HL-60 (cell line): Measurements from ENCODE around the gene STARD9.
"Not testable (repeated sequence)": the region's sequence is repeated elsewhere in the genome, so short reads cannot be mapped to it uniquely, and the experiment has no call there.

Experiments
- DNase-seq, 2 experiments: peaks; one replicate each; pipeline ENCODE4 v3.0.0-alpha.2; 2010 to 2020; ENCODE audit warnings: low read depth in 1 of 2, low spot score in 1 of 2
- H3K27ac ChIP-seq: fragments of 250-450 bp; sonication (Bioruptor Pico); replicated peaks from 2 replicates; pipeline ENCODE4 v1.5.1; 2020; ENCODE audit warnings: mild to moderate bottlenecking, moderate library complexity
- H3K27me3 ChIP-seq: fragments of 250-450 bp; sonication (Bioruptor Pico); 2 replicates; pipeline ENCODE4 v1.5.1; 2021; ENCODE audit warnings: mild to moderate bottlenecking, moderate library complexity; ENCODE audit not compliant: insufficient read depth, poor library complexity, severe bottlenecking
- H3K4me3 ChIP-seq: replicated peaks from 2 replicates; pipeline ENCODE4 v1.5.1; 2011; ENCODE audit warnings: mild to moderate bottlenecking, control low read depth, low read length; ENCODE audit not compliant: insufficient read depth
- GABPA ChIP-seq: IDR thresholded peaks from 2 replicates; pipeline ENCODE4 v1.6.1; 2012; ENCODE audit warnings: low read depth
- POLR2AphosphoS5 ChIP-seq: IDR thresholded peaks from 2 replicates; pipeline ENCODE4 v1.6.1; 2012; ENCODE audit warnings: low read depth
- REST ChIP-seq: IDR thresholded peaks from 2 replicates; pipeline ENCODE4 v1.6.1; 2012; ENCODE audit warnings: low read depth; ENCODE audit not compliant: insufficient replicate concordance
- SPI1 ChIP-seq: IDR thresholded peaks from 2 replicates; pipeline ENCODE4 v1.6.1; 2012; ENCODE audit warnings: low read depth, mild to moderate bottlenecking, borderline replicate concordance
- TF ChIP-seq, protein P1 (sequence below): IDR thresholded peaks from one replicate; pipeline ENCODE4 v1.5.1; 2011; ENCODE audit warnings: low read length, control low read depth, inconsistent platforms; ENCODE audit not compliant: insufficient read depth

STARD9 gene

DNA sequence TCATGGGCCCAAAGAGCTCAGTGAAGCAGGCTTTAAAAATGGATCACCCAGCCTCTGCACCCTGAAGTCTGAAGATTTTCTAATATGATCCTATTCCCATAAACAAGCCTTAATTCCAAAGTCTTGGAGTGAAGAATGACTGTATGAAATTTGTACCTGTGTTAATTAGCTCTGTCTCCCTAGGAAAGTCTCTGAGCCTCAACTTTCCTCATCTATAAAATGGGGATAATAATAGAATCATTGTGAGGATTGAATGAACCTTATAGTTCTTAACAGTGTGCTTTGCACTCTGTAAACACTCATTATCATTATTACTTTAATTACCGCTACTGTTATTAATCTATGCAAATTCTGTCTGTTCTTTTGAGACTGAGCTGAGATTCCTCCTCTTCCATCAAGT is 99.6 kb downstream of the STARD9 start:
- no peaks in the 10 kb centered on the region for H3K27me3 ChIP-seq
- no peak for DNase-seq
- H3K4me3 ChIP-seq = no peak overlapping the region
- TF ChIP-seq SPI1 (no peak), GABPA (no peak), POLR2AphosphoS5 (no peak), REST (no peak)
- TF ChIP-seq, protein P1, sequence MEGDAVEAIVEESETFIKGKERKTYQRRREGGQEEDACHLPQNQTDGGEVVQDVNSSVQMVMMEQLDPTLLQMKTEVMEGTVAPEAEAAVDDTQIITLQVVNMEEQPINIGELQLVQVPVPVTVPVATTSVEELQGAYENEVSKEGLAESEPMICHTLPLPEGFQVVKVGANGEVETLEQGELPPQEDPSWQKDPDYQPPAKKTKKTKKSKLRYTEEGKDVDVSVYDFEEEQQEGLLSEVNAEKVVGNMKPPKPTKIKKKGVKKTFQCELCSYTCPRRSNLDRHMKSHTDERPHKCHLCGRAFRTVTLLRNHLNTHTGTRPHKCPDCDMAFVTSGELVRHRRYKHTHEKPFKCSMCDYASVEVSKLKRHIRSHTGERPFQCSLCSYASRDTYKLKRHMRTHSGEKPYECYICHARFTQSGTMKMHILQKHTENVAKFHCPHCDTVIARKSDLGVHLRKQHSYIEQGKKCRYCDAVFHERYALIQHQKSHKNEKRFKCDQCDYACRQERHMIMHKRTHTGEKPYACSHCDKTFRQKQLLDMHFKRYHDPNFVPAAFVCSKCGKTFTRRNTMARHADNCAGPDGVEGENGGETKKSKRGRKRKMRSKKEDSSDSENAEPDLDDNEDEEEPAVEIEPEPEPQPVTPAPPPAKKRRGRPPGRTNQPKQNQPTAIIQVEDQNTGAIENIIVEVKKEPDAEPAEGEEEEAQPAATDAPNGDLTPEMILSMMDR = no peak
- no peak overlapping the region for H3K27ac ChIP-seq

- DNase-seq = no peak
Measured at GRCh38 chr15:42679285-42680141, 104.1 kb downstream of the STARD9 start.

DNA sequence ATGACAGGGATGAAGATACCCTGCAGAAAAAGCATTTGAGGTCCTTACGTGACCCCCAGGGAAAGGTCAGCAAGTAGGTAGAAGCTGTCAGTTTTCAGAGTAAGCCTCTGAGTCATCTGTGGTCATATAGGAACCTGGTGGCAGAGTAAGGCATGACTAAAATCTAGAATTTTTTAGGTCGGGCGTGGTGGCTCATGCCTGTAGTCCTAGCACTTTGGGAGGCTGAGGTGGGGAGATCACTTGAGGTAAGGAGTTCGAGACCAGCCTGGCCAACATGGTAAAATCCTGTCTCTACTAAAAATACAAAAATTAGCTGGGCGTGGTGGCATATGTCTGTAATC is 104.7 kb downstream of the STARD9 start:
- DNase-seq, H3K27ac ChIP-seq, H3K27me3 ChIP-seq, H3K4me3 ChIP-seq: not testable (repeated sequence)

More at GRCh38 chr15:42679285-42680141, 104.1 kb downstream of the STARD9 start:
- TF ChIP-seq GABPA (no peak), POLR2AphosphoS5 (no peak), REST (no peak), SPI1 (no peak)
- TF ChIP-seq, protein P1 = no peak
- Histone ChIP-seq H3K4me3 (no peak overlapping the region), H3K27me3 (no peaks in the 10 kb centered on the region), H3K27ac (no peak overlapping the region)

DNA sequence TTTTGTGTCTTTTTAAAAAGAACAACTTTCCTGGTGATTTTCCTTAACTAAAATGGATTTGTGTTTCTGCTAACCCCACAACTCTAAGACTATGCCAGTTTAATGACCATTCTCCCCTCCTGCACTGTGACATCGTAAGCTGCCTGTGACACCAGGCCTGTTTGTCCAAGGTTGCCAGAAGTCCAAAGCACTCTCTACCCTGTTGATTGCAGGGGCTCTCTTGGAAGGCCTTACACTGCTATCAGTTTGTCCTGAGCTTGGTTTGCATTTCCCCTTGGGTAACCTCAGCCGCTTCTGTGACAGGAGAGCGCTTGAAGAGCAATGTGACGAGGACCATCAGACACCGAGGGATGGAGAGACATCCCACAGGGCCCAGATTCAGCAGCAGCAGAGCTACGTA is 105.7 kb downstream of the STARD9 start:
- DNase-seq = no peak
- Histone ChIP-seq H3K27me3 (no peaks in the 10 kb centered on the region), H3K4me3 (no peak overlapping the region), H3K27ac (no peak overlapping the region)
- TF ChIP-seq GABPA (no peak), SPI1 (no peak)
- TF ChIP-seq, protein P1 = no peak
